ENCODE measurements around the gene DGKK.
"Not testable (repeated sequence)": the region's sequence is repeated elsewhere in the genome, so short reads cannot be mapped to it uniquely, and the experiment has no call there.

The DGKK gene

DNA sequence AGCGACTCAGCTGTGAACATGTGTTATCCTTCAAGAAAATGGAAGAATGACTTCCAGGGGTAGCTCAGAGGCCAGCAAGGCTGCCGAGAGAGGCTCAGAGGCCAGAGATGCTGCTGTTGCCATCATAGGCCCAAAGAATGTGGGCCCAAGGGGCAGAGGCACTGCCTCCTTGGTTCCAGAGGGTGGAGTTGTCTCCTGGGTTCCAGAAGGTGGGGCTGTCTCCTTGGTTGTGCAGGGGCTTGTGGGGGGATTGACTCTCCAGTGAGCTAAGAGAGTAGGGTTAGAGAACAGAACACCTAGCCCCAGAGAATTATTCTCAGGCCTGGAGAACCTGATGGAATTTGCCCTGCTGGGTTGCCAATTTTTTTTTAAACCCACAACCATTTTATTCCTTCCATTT is 62.6 kb downstream of the DGKK start:
- DNase-seq, result no peak

DNA sequence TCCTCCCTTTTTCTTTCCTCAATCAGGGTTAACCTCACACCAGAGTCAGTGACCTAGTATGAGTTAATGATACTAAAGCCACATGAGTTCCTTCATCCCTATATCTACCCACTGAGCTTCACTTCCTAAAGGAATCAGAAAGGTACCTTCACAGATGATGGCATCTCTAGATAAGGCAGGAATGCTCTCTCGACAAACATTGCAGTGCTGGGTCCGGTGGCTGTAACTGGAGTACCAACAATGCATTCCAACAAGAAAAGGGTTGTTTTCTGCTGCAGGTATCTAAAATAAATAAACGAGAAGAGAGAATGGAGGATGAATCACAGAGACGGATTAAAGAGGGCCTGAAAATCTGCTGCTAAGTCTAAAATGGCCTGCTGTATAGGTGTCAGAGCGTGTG is 66.7 kb downstream of the DGKK start:
- DNase-seq, result no peak

DNA sequence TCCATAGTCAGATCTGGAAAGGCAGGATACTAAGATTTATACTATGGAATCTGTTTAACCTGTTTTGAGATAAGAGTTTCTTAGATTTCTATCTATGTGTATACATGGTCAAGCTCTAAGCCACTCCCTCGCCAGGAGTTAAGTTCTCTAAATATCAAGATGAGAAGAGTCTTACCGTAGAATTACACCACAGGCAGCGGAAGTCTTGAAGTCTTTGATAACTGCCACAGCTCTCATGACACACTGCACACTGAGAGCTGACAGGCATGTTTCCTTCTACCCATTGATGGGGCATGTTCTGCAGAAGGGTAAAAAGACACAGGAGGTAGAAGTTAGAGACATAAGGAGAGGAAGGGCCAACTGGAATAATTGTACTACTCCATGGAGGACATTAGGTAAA is 67.7 kb downstream of the DGKK start:
- DNase-seq, result no peak

DNA sequence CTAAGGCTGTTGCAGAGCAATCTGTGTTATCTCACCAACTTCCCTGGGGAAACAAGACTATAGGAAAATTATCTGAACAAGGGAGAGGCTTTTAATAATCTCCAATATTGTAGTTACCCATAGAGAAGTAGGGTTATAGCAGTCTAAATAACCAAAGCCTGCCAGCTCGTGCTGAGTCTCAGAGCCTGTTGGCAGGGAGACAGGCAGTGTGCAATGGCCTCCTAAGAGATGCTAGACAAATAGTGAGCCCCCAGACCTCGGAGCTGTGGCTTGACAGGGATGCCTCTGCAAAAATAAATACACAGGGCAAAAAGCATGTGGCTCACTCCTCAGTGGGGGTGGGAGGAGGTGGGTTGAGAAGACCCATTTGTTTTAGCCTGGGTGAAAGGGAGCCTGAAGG is 76.7 kb downstream of the DGKK start:
- DNase-seq, result no peak

DNA sequence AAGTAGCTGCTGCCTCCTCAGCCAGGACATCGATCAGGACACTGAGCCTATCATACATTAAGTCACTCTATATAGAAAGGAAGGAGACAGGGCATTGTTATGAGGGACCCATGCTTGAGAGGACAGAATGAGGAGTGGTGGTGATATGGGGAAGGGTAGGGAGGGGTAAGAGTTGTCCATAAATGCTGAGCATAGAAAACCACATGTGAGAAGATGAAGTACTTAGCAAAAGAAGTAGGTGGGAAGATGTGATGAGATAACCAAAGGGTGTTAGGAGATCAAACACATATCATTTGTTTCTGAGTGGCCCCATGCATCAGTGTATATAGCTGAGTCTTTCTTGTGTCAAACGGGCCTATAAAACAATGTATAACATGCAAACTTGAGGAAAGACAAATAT is 84.1 kb downstream of the DGKK start:
- no peak for DNase-seq

DNA sequence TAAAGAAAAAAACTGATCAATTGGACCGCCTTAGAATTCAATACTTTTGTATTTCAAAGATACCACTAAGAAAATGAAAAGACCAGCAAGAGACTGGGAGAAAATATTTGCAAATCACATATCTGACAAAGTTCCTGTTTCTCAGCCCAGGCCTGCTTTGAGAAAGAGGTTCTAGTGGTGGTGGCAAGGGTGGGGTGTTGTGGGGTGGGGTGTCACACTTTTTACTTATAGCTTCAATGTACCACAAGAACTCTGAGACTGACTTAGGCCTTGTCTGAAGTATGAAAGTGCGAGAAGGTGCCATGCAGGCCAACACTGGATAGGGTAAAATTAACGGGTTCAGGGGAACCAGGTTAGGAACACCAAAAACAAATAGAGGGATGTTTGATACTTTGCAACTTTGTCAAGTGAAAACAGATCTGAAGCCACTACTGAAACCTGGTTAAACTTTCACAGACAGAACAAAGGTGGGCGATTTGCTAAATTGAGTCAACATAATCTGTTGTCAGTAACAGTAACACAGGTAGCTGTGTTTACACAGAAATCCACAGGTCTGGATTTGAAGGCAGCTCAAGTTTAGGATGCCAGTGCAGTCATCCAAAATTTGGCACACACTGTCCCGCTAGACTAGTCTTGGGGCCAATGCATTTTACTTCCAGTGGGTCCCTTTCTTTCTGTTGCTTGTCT is 88.8 kb downstream of the DGKK start:
- no peak for DNase-seq

DNA sequence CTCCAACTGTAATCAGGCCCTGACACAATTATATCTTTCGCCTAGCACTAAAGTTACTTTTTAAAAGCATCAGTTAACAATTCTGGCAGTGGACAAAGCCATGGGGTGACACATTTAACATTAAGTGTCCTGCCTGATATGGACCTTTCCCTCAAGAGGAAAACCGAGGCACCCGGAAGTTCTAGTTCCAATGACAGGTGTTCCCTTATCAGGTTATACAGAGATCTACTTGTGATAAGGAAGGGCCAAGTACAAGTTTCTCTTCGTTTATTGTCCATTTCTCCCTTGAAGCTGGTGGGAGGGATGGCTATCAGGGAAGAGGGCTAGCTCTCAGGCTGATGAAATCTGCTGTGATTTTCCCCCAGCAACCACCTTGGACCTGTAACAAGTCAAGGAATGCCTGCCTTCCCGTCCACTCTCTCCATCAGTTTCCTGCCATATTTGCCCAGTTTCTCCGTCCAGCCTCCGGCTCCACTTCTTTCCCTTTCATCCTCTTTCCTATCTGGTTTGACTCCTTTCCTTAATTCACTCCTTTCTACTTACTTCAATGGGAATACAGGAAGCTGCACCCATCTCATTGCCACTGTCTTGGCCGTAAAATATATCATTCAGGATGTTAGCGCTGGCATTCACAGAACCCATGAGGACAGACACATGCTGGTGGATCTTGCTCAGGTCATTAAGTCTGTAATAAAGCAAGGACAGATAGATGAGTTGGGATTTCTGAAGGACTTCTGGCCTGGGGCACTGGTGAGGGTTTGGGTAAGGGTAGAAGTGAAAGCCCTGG is 95.0 kb downstream of the DGKK start:
- no peak for DNase-seq

DNA sequence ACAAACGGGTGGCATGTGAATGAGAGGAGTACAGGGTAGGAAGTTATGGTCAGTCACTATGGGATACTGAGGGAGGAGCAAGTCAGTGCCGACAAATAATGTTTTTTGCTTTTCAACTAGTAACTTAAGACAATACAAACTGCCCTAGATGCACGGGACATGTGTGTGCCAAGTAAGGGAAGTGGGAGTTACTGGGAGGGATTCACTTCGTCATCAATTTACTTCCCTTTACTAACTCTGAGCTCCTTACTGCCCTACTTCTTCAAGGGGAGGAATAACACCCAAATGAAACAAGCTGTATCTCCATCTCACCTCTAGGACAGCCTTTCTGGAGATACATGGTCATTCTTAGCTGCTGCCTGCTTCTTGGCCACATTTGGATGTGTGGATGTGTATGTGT is 97.7 kb downstream of the DGKK start:
- DNase-seq, result no peak

DNA sequence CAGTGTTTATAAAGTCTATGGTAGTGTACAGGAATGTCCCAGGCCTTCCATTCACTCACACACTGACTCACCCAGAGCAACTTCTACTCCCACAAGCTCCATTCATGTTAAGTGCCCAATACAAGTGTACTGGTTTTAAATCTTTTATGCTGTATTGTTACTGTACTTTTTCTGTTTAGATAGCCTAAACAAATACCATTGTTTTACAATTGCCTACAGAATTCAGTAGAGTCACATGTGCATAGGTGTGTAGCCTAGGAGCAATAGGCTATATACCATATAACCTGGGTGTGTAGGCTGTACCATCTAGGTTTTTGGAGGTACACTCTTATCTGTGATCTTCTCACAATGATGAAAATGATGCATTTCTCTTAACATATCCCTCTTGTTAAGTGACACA is 126.7 kb downstream of the DGKK start:
- DNase-seq, result no peak

DNA sequence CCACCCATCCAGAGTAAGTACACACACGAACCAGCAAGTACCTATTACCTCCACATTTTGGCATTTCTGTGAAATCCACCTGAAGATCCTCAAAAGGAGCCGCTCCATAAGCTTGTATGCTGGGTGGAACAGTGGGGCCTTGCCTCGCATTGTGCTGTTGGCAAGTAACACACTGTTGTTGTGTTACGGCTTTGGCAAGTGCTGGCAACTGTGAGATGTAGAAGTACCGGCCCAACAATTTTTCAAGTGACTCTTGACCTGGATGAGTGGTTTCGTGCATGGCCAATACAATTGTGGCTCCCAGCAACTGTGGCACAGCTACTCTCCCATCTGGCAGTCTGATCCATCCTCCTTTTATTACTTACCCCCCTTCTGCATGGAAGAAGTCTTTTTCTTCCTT is 137.3 kb downstream of the DGKK start:
- DNase-seq, result no peak

DNA sequence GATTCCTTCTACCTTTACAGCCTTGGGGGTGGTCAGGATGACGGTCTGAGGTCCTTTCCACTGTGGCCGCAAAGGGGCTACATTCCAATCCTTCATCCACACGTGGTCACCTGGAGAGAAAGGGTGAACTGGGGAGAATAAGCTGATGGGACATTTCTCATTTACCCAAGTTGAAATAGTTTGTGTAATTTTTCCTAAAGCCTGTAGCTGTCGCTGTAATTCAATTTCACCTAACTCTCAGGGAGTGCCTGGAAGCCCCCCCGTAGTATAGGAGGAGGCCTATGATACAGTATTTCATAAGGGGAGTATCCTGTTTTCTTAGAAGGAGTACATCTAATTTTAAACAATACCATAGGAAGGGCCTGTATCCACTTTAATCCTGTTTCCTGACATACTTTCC is 138.0 kb downstream of the DGKK start:
- not testable (repeated sequence) for DNase-seq

DNA sequence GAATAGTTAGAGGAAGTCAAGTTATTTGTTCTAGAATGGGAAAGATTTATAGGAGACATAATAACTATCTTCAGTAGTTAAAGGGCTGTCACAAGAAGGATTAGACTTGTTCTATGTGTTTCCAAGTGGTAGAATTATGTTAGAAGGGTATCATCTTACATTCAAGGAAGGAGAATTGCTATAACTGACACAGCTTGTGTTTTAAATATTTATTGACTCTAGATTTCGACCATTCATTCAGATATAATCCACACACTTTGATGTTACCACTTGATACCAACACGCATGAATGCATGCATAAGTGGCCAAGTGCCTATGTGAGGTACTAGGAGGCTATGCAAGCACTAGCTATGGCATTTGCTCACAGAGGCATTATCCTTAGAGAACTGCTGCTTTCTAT is 143.4 kb downstream of the DGKK start:
- no peak for DNase-seq
